Activated CD4-positive, CD25-positive, alpha-beta regulatory T cell treated with anti-CD3 and anti-CD28 coated beads, Interleukin-2, amount 50 U/mL, for 72 hours (primary cell): Measurements from ENCODE around the gene ILKAP.

Experiments used
- DNase-seq: peaks from one replicate; pipeline ENCODE4 v3.0.0; 2021

Gene ILKAP

GRCh38 chr2:238121511-238122286, 81.8 kb downstream of the ILKAP start:
- no peak for DNase-seq

GRCh38 chr2:238120463-238121298, 82.8 kb downstream of the ILKAP start:
- no peak for DNase-seq
